T-helper 17 cell (primary cell): ENCODE data around the gene MTHFD2L. TPM values are rescaled to one million over a fixed set of nuclear protein-coding genes. Genes with fewer than 3 reads are reported as not detected.

Experiments
- ATAC-seq: fragments of 150-1000 bp; cut with Tn5 transposase; 2 replicates; pipeline ENCODE4 v1.10.0; 2021; ENCODE audit warnings: mild to moderate bottlenecking, moderate library complexity
- DNase-seq, 3 donors: peaks; one replicate each; pipeline versions ENCODE4 v3.0.0 to v3.0.0-alpha.2; 2020 to 2021
- H3K9me3 ChIP-seq: one replicate; pipeline ENCODE4 v1.7.0; 2013; ENCODE audit warnings: low read length, mild to moderate bottlenecking; ENCODE audit not compliant: control insufficient read depth, poor library complexity, severe bottlenecking
- H3K27ac Mint-ChIP-seq: one replicate; pipeline ENCODE4 v1.8.0; 2022; ENCODE audit warnings: mild to moderate bottlenecking, moderate library complexity, mixed read lengths
- H3K27me3 Mint-ChIP-seq: one replicate; pipeline ENCODE4 v1.8.0; 2022; ENCODE audit warnings: mixed read lengths
- H3K36me3 Mint-ChIP-seq: one replicate; pipeline ENCODE4 v1.8.0; 2022; ENCODE audit warnings: low read depth, mixed read lengths
- H3K4me1 Mint-ChIP-seq: one replicate; pipeline ENCODE4 v1.8.0; 2022; ENCODE audit warnings: mild to moderate bottlenecking, mixed read lengths
- H3K4me3 Mint-ChIP-seq: one replicate; pipeline ENCODE4 v1.8.0; 2022; ENCODE audit warnings: mild to moderate bottlenecking, moderate library complexity, mixed read lengths
- total RNA-seq, 4 donors: library from RNA in 2 of 4; stranded (reverse) in 2 of 4; gene quantifications; one replicate each; pipeline ENCODE4 v1.2.3 and lab custom pipeline; 2022 to 2026

Gene MTHFD2L
- total RNA-seq, 2 donors from 2014 or later: 6.2 to 14.5 TPM

GRCh38 chr4:74315376-74315775, 157.5 kb downstream of the MTHFD2L start:
- no peak overlapping the region for H3K4me3 Mint-ChIP-seq
- H3K4me1 Mint-ChIP-seq: no peaks in the 10 kb centered on the region
- no peaks in the 10 kb centered on the region for H3K36me3 Mint-ChIP-seq
- H3K27me3 Mint-ChIP-seq: peaks cover under 1% of the 10 kb centered on the region
- H3K27ac Mint-ChIP-seq: no peak overlapping the region
- ATAC-seq (no peak), DNase-seq (no peak)
- no peaks in the 10 kb centered on the region for H3K9me3 ChIP-seq

- DNase-seq (no peak), ATAC-seq (no peak)
- no peaks in the 10 kb centered on the region for H3K9me3 ChIP-seq
- Mint-ChIP-seq H3K36me3 (no peaks in the 10 kb centered on the region), H3K4me3 (no peak overlapping the region), H3K4me1 (peaks cover 7% of the 10 kb centered on the region), H3K27ac (no peak overlapping the region), H3K27me3 (peaks cover 11% of the 10 kb centered on the region)
Measured at GRCh38 chr4:74316397-74316796, 158.5 kb downstream of the MTHFD2L start.

DNA sequence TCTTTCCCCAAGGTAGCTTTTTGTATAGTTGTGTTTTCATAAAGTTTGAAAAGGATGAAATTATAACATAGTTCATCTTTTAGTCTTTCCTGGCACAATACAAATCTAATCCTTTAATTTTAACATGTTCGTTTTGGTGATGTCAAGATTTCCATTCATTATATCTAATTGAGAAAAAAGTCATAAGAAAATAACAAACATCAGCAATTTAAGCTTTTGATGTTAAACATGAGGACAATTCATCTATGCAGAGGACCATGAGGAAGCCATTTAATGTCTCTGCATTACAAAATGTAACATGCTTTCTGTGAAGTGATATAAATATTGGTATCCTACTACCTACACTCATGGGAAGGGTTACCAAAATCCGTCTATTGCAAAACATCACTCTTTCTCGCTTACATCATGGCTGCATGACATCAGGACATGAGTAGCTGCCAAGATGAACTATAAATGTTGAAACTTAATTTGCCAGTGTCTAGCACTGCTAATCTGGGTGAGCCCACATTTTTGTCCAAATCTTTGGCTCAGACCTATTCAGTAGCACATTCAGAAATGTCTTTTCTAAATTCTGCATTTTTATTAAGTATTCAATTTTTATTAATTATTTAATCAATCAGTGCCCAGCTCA, 159.8 kb downstream of the MTHFD2L start:
- Mint-ChIP-seq H3K27me3 (peaks cover 21% of the 10 kb centered on the region), H3K4me3 (no peak overlapping the region), H3K4me1 (peaks cover 7% of the 10 kb centered on the region), H3K27ac (no peak overlapping the region), H3K36me3 (no peaks in the 10 kb centered on the region)
- ATAC-seq (no peak), DNase-seq (no peak)
- H3K9me3 ChIP-seq: no peaks in the 10 kb centered on the region

DNA sequence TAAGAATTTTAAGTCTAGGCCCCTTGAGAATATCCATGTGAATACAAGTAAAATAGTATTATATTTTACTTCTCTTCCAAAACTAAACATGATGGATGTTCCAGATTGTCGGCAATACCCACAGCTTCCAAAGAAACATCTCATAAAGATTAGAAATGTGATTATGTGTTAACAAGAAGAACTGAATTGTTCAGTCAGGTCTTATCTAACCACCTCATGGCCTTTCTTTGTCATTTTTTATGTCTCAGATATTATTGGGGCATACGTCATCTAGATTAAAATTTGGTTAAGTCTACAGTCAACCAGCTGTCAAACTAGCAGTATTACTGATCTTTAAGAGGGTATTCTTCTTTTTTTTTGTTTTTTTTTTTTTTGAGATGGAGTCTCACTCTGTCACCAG, 160.4 kb downstream of the MTHFD2L start:
- H3K9me3 ChIP-seq: no peaks in the 10 kb centered on the region
- Mint-ChIP-seq H3K4me3 (no peak overlapping the region), H3K27me3 (peaks cover 21% of the 10 kb centered on the region), H3K27ac (no peak overlapping the region), H3K36me3 (no peaks in the 10 kb centered on the region), H3K4me1 (peaks cover 7% of the 10 kb centered on the region)
- DNase-seq (no peak), ATAC-seq (no peak)

GRCh38 chr4:74319470-74319869, 161.6 kb downstream of the MTHFD2L start:
- H3K9me3 ChIP-seq: no peaks in the 10 kb centered on the region
- DNase-seq (no peak), ATAC-seq (no peak)
- H3K27me3 Mint-ChIP-seq: peaks cover 30% of the 10 kb centered on the region
- H3K4me3 Mint-ChIP-seq: no peak overlapping the region
- no peaks in the 10 kb centered on the region for H3K36me3 Mint-ChIP-seq
- no peak overlapping the region for H3K27ac Mint-ChIP-seq
- peaks cover 7% of the 10 kb centered on the region for H3K4me1 Mint-ChIP-seq

GRCh38 chr4:74320559-74321118, 162.7 kb downstream of the MTHFD2L start:
- no peaks in the 10 kb centered on the region for H3K36me3 Mint-ChIP-seq
- ATAC-seq: peak; percentile 73
- no peaks in the 10 kb centered on the region for H3K9me3 ChIP-seq
- H3K4me1 Mint-ChIP-seq: peaks cover 7% of the 10 kb centered on the region
- peaks cover 30% of the 10 kb centered on the region for H3K27me3 Mint-ChIP-seq
- DNase-seq: no peak
- H3K4me3 Mint-ChIP-seq: no peak overlapping the region
- H3K27ac Mint-ChIP-seq: peak overlapping the region; percentile 8

DNA sequence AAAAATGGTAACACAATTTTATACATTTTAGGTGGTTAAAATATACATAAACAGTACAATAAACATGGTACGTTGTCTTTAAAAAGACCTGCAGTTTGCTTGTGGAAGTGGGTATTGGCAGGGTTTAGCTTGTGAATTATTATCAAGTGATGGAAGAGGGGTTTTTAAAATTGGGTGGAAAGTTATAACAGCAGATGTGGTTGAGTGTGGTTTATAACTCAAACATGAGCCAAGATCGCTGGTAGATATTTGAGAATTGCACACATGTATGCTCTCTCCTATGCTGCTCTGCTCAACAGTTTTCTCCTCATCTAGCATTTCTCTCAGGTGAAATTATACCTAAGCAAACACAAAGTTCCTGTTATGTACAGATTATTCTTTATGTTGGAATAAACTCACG, 164.4 kb downstream of the MTHFD2L start:
- Mint-ChIP-seq H3K27me3 (peaks cover 36% of the 10 kb centered on the region), H3K36me3 (no peaks in the 10 kb centered on the region), H3K27ac (no peak overlapping the region), H3K4me3 (no peak overlapping the region), H3K4me1 (peaks cover 7% of the 10 kb centered on the region)
- no peaks in the 10 kb centered on the region for H3K9me3 ChIP-seq
- ATAC-seq (no peak), DNase-seq (no peak)

- H3K4me1 Mint-ChIP-seq: peaks cover 7% of the 10 kb centered on the region
- H3K27me3 Mint-ChIP-seq: peaks cover 43% of the 10 kb centered on the region
- no peak for DNase-seq
- H3K27ac Mint-ChIP-seq: no peak overlapping the region
- no peaks in the 10 kb centered on the region for H3K9me3 ChIP-seq
- H3K4me3 Mint-ChIP-seq: no peak overlapping the region
- no peaks in the 10 kb centered on the region for H3K36me3 Mint-ChIP-seq
- ATAC-seq: no peak
Measured at GRCh38 chr4:74323663-74324062, 165.7 kb downstream of the MTHFD2L start.

- H3K4me1 Mint-ChIP-seq: peaks cover 7% of the 10 kb centered on the region
- no peak overlapping the region for H3K4me3 Mint-ChIP-seq
- ATAC-seq (no peak), DNase-seq (no peak)
- no peaks in the 10 kb centered on the region for H3K36me3 Mint-ChIP-seq
- peaks cover 49% of the 10 kb centered on the region for H3K27me3 Mint-ChIP-seq
- no peaks in the 10 kb centered on the region for H3K9me3 ChIP-seq
- no peak overlapping the region for H3K27ac Mint-ChIP-seq
Measured at GRCh38 chr4:74324262-74324661, 166.3 kb downstream of the MTHFD2L start.

DNA sequence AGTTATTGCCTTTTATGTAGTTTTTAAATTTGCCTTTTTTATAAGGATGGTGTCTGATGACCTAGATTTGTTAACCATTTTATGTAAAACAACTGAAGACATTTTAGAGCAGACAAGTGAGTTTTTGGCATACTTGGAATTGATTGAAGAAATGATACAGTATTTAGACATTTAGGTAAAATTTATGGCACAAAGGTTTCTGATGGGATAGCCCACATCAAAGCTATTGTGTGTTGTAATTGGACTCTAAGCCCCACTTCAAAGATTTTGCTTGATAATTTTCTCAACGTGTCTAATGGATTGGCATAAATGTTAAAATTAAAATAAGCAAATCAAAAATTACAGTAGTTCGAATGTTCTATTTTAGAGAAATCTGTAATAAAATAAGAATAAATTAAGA, 168.0 kb downstream of the MTHFD2L start:
- DNase-seq (no peak), ATAC-seq (no peak)
- Mint-ChIP-seq H3K36me3 (no peaks in the 10 kb centered on the region), H3K4me3 (no peak overlapping the region), H3K4me1 (peaks cover 2% of the 10 kb centered on the region), H3K27me3 (peaks cover 51% of the 10 kb centered on the region), H3K27ac (no peak overlapping the region)
- no peaks in the 10 kb centered on the region for H3K9me3 ChIP-seq

DNA sequence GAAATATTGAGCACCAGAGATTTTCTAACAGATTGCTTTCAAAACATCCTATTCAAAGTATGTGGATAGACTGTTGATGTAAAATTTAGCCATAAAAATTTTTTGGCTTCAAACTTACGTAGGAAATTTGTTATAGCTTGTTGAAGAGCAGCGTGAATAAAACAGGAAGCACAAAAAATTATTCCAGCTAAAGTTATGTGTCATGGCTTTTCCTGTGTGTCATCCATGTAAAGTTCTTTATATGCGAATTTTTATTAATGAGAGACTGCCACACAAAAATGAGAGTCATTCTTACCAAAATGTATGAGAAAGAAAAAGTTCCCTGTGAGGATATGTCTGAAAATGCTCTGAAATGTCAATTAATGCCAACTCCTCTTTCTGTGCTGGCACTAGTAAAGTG, 169.8 kb downstream of the MTHFD2L start:
- Mint-ChIP-seq H3K27ac (no peak overlapping the region), H3K4me3 (no peak overlapping the region), H3K27me3 (peaks cover 45% of the 10 kb centered on the region), H3K36me3 (no peaks in the 10 kb centered on the region), H3K4me1 (no peaks in the 10 kb centered on the region)
- no peaks in the 10 kb centered on the region for H3K9me3 ChIP-seq
- no peak for DNase-seq
- ATAC-seq: no peak

DNA sequence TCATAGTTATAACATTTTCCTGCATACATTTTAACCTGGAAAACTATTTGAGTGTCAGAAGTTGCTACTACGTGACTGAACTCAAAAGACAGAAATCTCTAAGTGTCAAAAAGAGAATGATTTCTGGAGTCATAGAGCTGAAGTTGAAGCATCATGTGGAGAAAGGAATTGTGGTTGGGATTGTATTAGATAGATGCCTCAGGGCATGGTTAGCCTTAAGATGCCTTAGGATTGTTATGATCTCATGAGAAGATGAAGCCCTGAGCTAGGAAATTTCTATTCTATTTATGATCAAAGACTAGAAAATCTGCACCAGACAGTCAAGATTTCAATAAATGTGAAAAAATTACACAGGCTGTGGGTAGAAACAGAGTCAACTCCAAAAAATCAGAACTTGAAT, 170.6 kb downstream of the MTHFD2L start:
- H3K9me3 ChIP-seq: no peaks in the 10 kb centered on the region
- Mint-ChIP-seq H3K27ac (no peak overlapping the region), H3K4me1 (no peaks in the 10 kb centered on the region), H3K36me3 (no peaks in the 10 kb centered on the region), H3K4me3 (no peak overlapping the region), H3K27me3 (peaks cover 43% of the 10 kb centered on the region)
- ATAC-seq (no peak), DNase-seq (no peak)

GRCh38 chr4:74329307-74329706, 171.4 kb downstream of the MTHFD2L start:
- Mint-ChIP-seq H3K4me1 (no peaks in the 10 kb centered on the region), H3K27ac (no peak overlapping the region), H3K4me3 (no peak overlapping the region), H3K36me3 (no peaks in the 10 kb centered on the region), H3K27me3 (peaks cover 41% of the 10 kb centered on the region)
- ATAC-seq (no peak), DNase-seq (no peak)
- H3K9me3 ChIP-seq: no peaks in the 10 kb centered on the region

GRCh38 chr4:74330295-74330750, 172.4 kb downstream of the MTHFD2L start:
- H3K9me3 ChIP-seq: no peaks in the 10 kb centered on the region
- peak overlapping the region; percentile 4 for H3K27ac Mint-ChIP-seq
- no peaks in the 10 kb centered on the region for H3K36me3 Mint-ChIP-seq
- H3K27me3 Mint-ChIP-seq: peaks cover 44% of the 10 kb centered on the region
- no peaks in the 10 kb centered on the region for H3K4me1 Mint-ChIP-seq
- no peak for ATAC-seq
- H3K4me3 Mint-ChIP-seq: no peak overlapping the region
- DNase-seq: no peak
